ENCODE measurements around the gene RNF123. TPM values are rescaled to one million over a fixed set of nuclear protein-coding genes. Genes with fewer than 3 reads are reported as not detected.

RNF123 gene
- total RNA-seq, 1 experiment from 2014 or later = 71.9 TPM

DNA sequence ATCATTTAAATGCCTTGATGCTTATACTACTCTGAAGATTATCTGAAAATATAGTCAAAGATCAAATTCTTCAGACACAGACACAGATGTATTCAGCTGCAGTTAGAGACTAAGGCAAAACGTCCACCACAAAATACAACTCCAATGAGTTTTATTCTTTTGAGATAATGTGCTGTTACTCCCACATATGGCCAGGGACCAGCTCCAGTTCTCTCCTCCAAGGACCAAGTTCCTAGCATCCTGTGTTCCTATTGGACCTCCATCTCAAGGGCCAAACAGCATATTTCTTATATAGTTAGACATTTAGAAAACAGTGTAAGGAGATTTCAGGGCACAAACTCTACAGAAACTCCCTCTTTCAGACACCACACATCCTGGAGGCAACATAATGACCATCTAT is 69.9 kb downstream of the RNF123 start:
- intact Hi-C loops (cut with micrococcal nuclease) = no loop called here
- ChIA-PET CTCF (no interaction called here), POLR2A (no interaction called here), RAD21 (ENCODE audit: low non-redundant PET in 1 of 2, low total read pairs in 2 of 2, uncharacterized antibody in 2 of 2, unreplicated experiment in 2 of 2) (no interaction called here)
- H2AFZ ChIP-seq (ENCODE audit: low read depth, low read length, poor library complexity, severe bottlenecking) = no peak overlapping the region
- no peak overlapping the region for H3K4me3 ChIP-seq (replicated peaks in 1 of 2; ENCODE audit: low read depth in 1 of 2, low read length in 2 of 2)
- H4K20me1 ChIP-seq (ENCODE audit: insufficient read depth) = peaks cover 4% of the 10 kb centered on the region
- DNase-seq (ENCODE audit: low read depth, low spot score) (no peak), ATAC-seq (no peak)
- no peak for TF ChIP-seq POLR2A (IDR thresholded peaks at IDR 0.05; ENCODE audit: borderline replicate concordance, extremely low read depth, insufficient read depth, insufficient read length)
- TF ChIP-seq ZFX (IDR thresholded peaks at IDR 0.05) = no peak
- TF ChIP-seq, protein P1, sequence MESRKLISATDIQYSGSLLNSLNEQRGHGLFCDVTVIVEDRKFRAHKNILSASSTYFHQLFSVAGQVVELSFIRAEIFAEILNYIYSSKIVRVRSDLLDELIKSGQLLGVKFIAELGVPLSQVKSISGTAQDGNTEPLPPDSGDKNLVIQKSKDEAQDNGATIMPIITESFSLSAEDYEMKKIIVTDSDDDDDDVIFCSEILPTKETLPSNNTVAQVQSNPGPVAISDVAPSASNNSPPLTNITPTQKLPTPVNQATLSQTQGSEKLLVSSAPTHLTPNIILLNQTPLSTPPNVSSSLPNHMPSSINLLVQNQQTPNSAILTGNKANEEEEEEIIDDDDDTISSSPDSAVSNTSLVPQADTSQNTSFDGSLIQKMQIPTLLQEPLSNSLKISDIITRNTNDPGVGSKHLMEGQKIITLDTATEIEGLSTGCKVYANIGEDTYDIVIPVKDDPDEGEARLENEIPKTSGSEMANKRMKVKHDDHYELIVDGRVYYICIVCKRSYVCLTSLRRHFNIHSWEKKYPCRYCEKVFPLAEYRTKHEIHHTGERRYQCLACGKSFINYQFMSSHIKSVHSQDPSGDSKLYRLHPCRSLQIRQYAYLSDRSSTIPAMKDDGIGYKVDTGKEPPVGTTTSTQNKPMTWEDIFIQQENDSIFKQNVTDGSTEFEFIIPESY (IDR thresholded peaks at IDR 0.05; ENCODE audit: extremely low read depth, insufficient replicate concordance, low read length) = no peak
- no peak for TF ChIP-seq ELF1 (IDR thresholded peaks at IDR 0.05; ENCODE audit: borderline replicate concordance, low read depth)
- TF ChIP-seq, protein P2, sequence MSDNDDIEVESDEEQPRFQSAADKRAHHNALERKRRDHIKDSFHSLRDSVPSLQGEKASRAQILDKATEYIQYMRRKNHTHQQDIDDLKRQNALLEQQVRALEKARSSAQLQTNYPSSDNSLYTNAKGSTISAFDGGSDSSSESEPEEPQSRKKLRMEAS (IDR thresholded peaks at IDR 0.05) = no peak
- no peak for TF ChIP-seq RAD21 (IDR thresholded peaks at IDR 0.05; ENCODE audit: low read depth)
- TF ChIP-seq, protein P3, sequence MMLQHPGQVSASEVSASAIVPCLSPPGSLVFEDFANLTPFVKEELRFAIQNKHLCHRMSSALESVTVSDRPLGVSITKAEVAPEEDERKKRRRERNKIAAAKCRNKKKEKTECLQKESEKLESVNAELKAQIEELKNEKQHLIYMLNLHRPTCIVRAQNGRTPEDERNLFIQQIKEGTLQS (IDR thresholded peaks at IDR 0.05) = no peak
- TF ChIP-seq SP1 (IDR thresholded peaks at IDR 0.05; ENCODE audit: low read depth) = no peak
- TF ChIP-seq EZH2 (IDR thresholded peaks at IDR 0.05) = no peak
- TF ChIP-seq POLR2AphosphoS5 (IDR thresholded peaks at IDR 0.05; ENCODE audit: low read depth, low read length) = no peak
- TF ChIP-seq CBX3 (IDR thresholded peaks at IDR 0.05; ENCODE audit: low read depth) = no peak
- no peak for TF ChIP-seq SIN3A (IDR thresholded peaks at IDR 0.05; ENCODE audit: low read depth)
- H3K27me3 ChIP-seq (ENCODE audit: insufficient read depth, low read length) = no peaks in the 10 kb centered on the region
- no peaks in the 10 kb centered on the region for H3K36me3 ChIP-seq (ENCODE audit: control insufficient read depth in 1 of 2, insufficient read depth in 2 of 2, low read length in 2 of 2)
- no peak overlapping the region for H3K9ac ChIP-seq (ENCODE audit: low read length)
- H3K9me3 ChIP-seq (ENCODE audit: control insufficient read depth in 1 of 2, insufficient read depth in 1 of 2, low read depth in 1 of 2, low read length in 2 of 2) = no peaks in the 10 kb centered on the region
- no TSS peak for BruUV-seq (replicated peaks)
- no peak overlapping the region for H3K4me2 ChIP-seq (ENCODE audit: low read length)
- H3K9me2 ChIP-seq (ENCODE audit: insufficient read depth) = no peaks in the 10 kb centered on the region
- no peaks in the 10 kb centered on the region for H3K4me1 ChIP-seq (ENCODE audit: control insufficient read depth in 1 of 2, insufficient read depth in 2 of 2, low read length in 2 of 2)
- no peak overlapping the region for H3K27ac ChIP-seq (ENCODE audit: low read depth, low read length)
- peaks cover 77% of the 10 kb centered on the region for H3K79me2 ChIP-seq (ENCODE audit: insufficient read depth, low read length)

Data from HCT116 (cell line).